T1000 (cell line): ENCODE data around the gene AAK1.

ENCODE experiments used
- DNase-seq: peaks from one replicate; lab custom pipeline; 2025; ENCODE audit warnings: mixed read lengths; lab: John Stamatoyannopoulos, UW

AAK1 gene

GRCh38 chr2:69491864-69492263 lies 151.7 kb downstream of the AAK1 start:
- DNase-seq, result no peak

- no peak for DNase-seq
Observed at GRCh38 chr2:69490486-69490885, 153.1 kb downstream of the AAK1 start.

- DNase-seq, result no peak
Observed at GRCh38 chr2:69489793-69490192, 153.7 kb downstream of the AAK1 start.

DNA sequence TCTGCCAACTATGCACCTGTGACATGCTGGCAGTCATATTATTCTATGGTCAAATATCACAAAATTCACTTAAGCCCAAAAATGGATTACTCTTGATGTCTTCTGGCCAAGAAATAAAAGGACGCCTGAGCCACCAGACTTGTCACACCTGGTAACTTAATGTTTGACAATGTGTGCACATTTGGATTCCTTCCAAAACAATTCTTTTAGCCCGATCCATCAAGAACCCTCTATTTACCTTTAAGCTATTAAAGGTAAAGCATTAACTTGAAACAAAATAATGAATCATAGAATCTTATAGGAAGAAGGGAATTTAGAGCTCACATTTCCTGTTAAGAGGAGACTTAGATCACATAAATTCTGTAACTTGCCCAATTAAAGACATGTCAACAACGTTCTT lies 159.8 kb downstream of the AAK1 start:
- no peak for DNase-seq

DNA sequence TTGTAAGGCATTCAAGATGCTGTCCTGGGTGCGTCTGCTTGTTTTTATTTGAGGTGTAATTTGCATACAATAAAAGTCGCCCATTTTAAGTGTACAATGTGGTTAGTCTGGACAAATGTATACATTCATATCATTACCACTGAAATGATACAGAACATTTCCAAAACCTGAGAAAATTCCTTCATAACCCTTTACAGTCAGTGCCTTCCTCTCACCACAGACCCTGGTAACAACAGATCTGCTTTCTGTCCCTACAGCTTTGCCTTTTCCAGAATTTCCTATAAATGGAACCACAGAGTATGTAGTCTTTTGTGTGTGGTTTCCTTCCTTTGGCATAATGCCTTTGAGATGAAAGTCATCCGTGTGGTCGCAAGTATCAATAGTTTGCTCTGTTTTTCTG lies 160.5 kb downstream of the AAK1 start:
- no peak for DNase-seq

DNA sequence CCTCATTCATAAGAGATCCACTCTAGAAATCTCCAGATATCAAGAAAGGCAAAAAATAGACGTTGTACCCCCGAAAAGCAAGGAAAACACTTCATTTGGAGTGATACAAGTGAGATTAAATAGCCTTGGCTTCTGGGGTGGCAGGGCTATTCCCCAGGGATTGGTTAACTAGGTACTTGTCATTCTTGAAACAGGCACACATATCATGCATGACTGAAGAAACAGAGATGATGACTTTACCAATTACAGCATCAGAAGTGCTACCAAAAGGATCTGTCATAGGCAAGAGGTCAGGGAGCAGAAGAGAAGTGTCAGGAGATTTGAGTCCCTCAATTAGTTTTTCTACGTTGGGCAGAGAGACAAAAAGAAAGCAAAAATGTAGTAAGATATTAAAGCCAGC lies 161.1 kb downstream of the AAK1 start:
- DNase-seq, result no peak

GRCh38 chr2:69481421-69481820 lies 162.1 kb downstream of the AAK1 start:
- DNase-seq, result no peak

GRCh38 chr2:69477627-69478026 lies 165.9 kb downstream of the AAK1 start:
- no peak for DNase-seq

DNA sequence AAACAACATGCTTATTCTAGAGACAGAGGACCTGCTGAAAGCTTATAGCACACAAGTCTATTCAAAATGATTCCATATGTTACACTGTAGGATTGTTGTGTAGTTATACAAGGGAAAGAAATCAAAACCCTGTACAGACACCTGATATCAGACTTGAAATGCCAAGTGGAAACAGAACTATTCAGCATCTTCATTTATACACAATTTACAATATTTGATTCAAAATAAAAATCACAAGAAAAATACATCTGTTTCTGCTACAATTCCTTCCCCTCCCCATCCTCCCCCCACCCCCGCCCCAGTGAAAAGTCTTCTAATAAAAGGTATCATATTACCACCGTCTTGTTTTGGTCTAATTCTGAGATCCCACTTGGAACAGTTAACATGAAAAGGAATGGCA lies 168.9 kb downstream of the AAK1 start:
- no peak for DNase-seq

DNA sequence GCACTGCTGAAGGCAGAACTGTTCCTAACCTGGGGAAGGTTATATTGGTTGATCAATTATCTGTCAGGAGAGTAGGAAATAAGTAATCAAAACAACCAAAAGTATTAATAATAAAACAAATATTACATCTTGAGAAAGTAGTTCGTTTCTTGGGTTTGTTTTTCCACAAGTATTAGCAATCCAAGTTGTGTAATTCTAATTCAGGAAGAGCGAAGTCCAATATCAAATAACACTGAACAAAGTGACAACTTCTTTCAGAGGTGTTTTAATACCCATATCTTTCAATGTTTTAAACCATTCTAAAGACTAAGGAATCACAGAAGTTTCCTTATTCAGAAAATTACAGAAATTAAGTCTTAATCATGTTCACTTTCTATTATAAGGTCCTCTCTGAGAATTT lies 171.7 kb downstream of the AAK1 start:
- DNase-seq, result no peak

- DNase-seq, result no peak
Observed at GRCh38 chr2:69470911-69471310, 172.6 kb downstream of the AAK1 start.

GRCh38 chr2:69469784-69470183 lies 173.8 kb downstream of the AAK1 start:
- no peak for DNase-seq

GRCh38 chr2:69469375-69469774 lies 174.2 kb downstream of the AAK1 start:
- DNase-seq, result no peak

GRCh38 chr2:69466728-69467127 lies 176.8 kb downstream of the AAK1 start:
- DNase-seq, result no peak

DNA sequence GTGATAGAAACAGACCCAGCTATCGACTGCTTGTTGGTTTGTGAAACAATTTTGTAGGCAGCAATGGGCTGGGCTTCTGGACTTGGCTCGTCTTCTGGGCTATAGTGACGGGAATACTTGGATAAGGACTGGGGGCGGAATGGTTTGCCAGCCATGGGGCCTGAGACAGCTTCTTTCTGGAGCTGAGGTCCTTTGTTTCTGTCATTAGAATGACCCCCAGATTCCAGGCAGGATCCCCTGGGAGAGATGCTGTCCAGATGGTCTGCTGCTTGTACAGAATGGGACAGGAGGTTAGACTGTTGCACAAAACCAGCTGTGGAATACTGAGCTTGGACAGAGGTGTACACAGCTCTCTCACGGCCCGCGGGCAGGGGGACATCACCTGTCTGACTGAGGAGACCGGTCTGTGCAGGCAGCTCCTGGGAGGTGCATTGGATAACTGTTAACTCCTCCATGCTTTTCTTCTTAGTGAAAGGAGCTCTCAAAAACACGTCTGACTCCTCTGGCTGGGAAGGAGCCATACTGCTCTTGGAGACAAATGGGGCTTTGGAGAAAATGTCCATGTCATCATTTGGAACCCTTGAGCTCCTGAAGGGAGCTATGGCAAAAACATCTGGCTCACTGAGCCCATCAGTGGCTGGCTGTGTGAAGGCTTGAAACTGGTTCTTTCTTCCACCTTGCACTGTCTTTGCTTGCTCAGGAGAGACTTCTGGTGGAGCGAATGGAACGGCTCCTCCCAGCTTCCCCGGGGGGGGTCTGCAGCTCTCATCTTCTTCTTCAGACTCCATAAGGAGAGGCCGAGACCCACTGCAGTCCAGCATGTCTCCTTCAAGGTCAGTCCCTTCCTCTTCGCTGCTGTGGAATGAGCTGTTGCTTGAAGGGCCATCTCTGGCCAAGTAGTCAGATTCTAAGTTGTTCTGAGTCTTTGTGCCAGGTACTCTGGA lies 177.8 kb downstream of the AAK1 start:
- no peak for DNase-seq

DNA sequence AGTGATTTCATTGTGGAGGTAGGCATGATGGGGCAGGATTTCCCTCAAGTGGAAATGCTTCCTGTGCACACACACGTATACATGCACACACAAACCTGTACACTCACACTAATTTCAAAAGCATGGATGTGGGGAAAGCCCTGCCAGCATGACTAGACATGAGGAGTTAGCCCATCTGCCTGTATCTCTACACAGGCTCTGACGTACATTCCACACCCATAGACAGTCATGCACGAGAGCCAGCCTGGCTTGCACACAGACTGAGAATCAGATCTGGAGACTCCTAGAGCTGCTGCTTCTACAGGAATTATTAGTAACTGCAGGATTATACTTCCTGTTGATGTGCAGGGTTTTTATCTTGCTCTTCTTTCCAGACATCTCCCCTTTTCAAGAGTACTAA lies 179.0 kb downstream of the AAK1 start:
- DNase-seq, result no peak

DNA sequence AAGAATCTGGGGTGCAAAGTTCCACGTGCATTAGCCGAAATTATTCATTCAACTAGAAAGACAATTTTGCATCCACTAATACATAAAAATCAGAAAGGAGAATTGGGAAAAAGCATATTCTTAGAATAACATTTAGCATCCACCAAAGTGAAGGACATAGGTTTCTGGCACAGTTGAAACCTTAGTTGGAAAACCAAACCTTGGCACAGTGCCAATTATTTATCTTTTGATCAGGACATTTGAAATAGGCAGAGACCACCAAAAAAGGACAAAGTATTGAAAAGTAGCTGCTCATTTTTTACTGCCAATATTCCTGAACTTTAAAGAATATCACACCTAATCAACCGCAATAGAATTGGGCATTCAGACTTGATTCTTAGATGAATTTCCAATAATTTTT lies 180.8 kb downstream of the AAK1 start:
- DNase-seq, result no peak

GRCh38 chr2:69461404-69461803 lies 182.1 kb downstream of the AAK1 start:
- no peak for DNase-seq

GRCh38 chr2:69459936-69460335 lies 183.6 kb downstream of the AAK1 start:
- no peak for DNase-seq

DNA sequence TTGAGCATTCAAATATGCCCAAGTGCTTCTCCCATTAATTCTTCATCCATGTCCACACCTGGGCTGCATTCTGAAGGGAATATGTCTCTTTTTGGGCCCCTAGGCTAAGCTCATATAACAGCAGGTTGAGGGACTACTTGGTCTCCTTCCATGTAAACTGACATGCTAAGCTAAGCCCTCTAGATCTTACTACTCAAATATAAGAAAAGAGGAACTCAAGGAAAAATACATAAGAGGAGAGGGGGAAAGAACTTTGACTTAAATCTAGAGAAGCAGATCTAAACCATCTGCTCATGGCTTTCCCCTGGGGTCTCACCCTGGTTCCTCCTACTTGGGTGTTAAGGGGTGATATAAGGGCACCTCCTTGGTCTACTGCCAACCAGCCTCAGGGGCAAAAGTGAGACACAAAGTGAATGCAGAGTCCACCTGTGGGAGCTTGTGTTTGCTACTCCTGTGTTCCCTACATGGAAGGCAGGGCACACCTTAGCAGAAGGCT lies 186.5 kb downstream of the AAK1 start:
- no peak for DNase-seq

GRCh38 chr2:69456154-69456553 lies 187.4 kb downstream of the AAK1 start:
- no peak for DNase-seq

GRCh38 chr2:69454976-69455375 lies 188.6 kb downstream of the AAK1 start:
- no peak for DNase-seq

GRCh38 chr2:69453475-69454129 lies 189.9 kb downstream of the AAK1 start:
- DNase-seq, result no peak
